ENCODE measurements around the gene FAM153A.
"Not testable (repeated sequence)": the region's sequence is repeated elsewhere in the genome, so short reads cannot be mapped to it uniquely, and the experiment has no call there.

The FAM153A gene

GRCh38 chr5:177771206-177771605 is 11.5 kb downstream of the FAM153A start:
- not testable (repeated sequence) for H2BK5ac ChIP-seq (ENCODE audit: low read depth, low read length, poor library complexity); H3K18ac ChIP-seq (ENCODE audit: low read length); H3K4me1 ChIP-seq (ENCODE audit: control insufficient read depth in 1 of 2, insufficient read depth in 2 of 2, low read length in 2 of 2); H2AK5ac ChIP-seq (ENCODE audit: low read length); H3K4me3 ChIP-seq (ENCODE audit: low read depth, low read length); H3K27ac ChIP-seq (ENCODE audit: low read depth, low read length); H2AFZ ChIP-seq (ENCODE audit: insufficient read depth, low read length, poor library complexity); H3K27me3 ChIP-seq (ENCODE audit: insufficient read depth, low read length); H3K9ac ChIP-seq (ENCODE audit: low read length); H3K79me2 ChIP-seq (ENCODE audit: control insufficient read depth, insufficient read depth, low read length, poor library complexity); H3K14ac ChIP-seq (ENCODE audit: low read length); H3K36me3 ChIP-seq (ENCODE audit: control insufficient read depth in 1 of 2, insufficient read depth in 2 of 2, low read length in 2 of 2); H3K4ac ChIP-seq (ENCODE audit: low read depth, low read length); H4K12ac ChIP-seq (ENCODE audit: low read depth, low read length); H2BK120ac ChIP-seq (ENCODE audit: insufficient read depth, low read length, poor library complexity); H3K9me3 ChIP-seq (ENCODE audit: insufficient read depth, low read depth, low read length); H4K8ac ChIP-seq (ENCODE audit: low read depth, low read length); H2BK12ac ChIP-seq (ENCODE audit: low read length); DNase-seq; H3K4me2 ChIP-seq (ENCODE audit: low read length); H4K91ac ChIP-seq (ENCODE audit: low read depth, low read length); H3K79me1 ChIP-seq (ENCODE audit: low read length); H3K23ac ChIP-seq (ENCODE audit: low read length)
- WGBS (ENCODE audit: extremely low coverage, insufficient coverage, insufficient read length), result no CpG with 5 or more reads among the region's 3 CpGs

GRCh38 chr5:177770646-177771045 is 12.1 kb downstream of the FAM153A start:
- not testable (repeated sequence) for H3K14ac ChIP-seq (ENCODE audit: low read length); H3K79me1 ChIP-seq (ENCODE audit: low read length); H3K4ac ChIP-seq (ENCODE audit: low read depth, low read length); H4K8ac ChIP-seq (ENCODE audit: low read depth, low read length); H3K4me1 ChIP-seq (ENCODE audit: control insufficient read depth in 1 of 2, insufficient read depth in 2 of 2, low read length in 2 of 2); H3K18ac ChIP-seq (ENCODE audit: low read length); H4K12ac ChIP-seq (ENCODE audit: low read depth, low read length); H2BK120ac ChIP-seq (ENCODE audit: insufficient read depth, low read length, poor library complexity); H3K79me2 ChIP-seq (ENCODE audit: control insufficient read depth, insufficient read depth, low read length, poor library complexity); H4K91ac ChIP-seq (ENCODE audit: low read depth, low read length); H2AK5ac ChIP-seq (ENCODE audit: low read length); H3K9ac ChIP-seq (ENCODE audit: low read length); H3K23ac ChIP-seq (ENCODE audit: low read length); H3K9me3 ChIP-seq (ENCODE audit: insufficient read depth, low read depth, low read length); H3K4me2 ChIP-seq (ENCODE audit: low read length); H2BK5ac ChIP-seq (ENCODE audit: low read depth, low read length, poor library complexity); H3K27me3 ChIP-seq (ENCODE audit: insufficient read depth, low read length); H3K4me3 ChIP-seq (ENCODE audit: low read depth, low read length); DNase-seq; H3K27ac ChIP-seq (ENCODE audit: low read depth, low read length); H2AFZ ChIP-seq (ENCODE audit: insufficient read depth, low read length, poor library complexity); H2BK12ac ChIP-seq (ENCODE audit: low read length); H3K36me3 ChIP-seq (ENCODE audit: control insufficient read depth in 1 of 2, insufficient read depth in 2 of 2, low read length in 2 of 2)
- WGBS (ENCODE audit: extremely low coverage, insufficient coverage, insufficient read length), result no CpG with 5 or more reads among the region's 2 CpGs

- not testable (repeated sequence) for H3K79me1 ChIP-seq (ENCODE audit: low read length); H3K27me3 ChIP-seq (ENCODE audit: insufficient read depth, low read length); H3K14ac ChIP-seq (ENCODE audit: low read length); H3K4me3 ChIP-seq (ENCODE audit: low read depth, low read length); DNase-seq; H3K4me1 ChIP-seq (ENCODE audit: control insufficient read depth in 1 of 2, insufficient read depth in 2 of 2, low read length in 2 of 2); H3K4ac ChIP-seq (ENCODE audit: low read depth, low read length); H2BK5ac ChIP-seq (ENCODE audit: low read depth, low read length, poor library complexity); H3K79me2 ChIP-seq (ENCODE audit: control insufficient read depth, insufficient read depth, low read length, poor library complexity); H2BK120ac ChIP-seq (ENCODE audit: insufficient read depth, low read length, poor library complexity); H3K36me3 ChIP-seq (ENCODE audit: control insufficient read depth in 1 of 2, insufficient read depth in 2 of 2, low read length in 2 of 2); H3K9ac ChIP-seq (ENCODE audit: low read length); H3K18ac ChIP-seq (ENCODE audit: low read length); H3K4me2 ChIP-seq (ENCODE audit: low read length); H2AK5ac ChIP-seq (ENCODE audit: low read length); H2BK12ac ChIP-seq (ENCODE audit: low read length); H4K8ac ChIP-seq (ENCODE audit: low read depth, low read length); H4K12ac ChIP-seq (ENCODE audit: low read depth, low read length); H3K27ac ChIP-seq (ENCODE audit: low read depth, low read length); H4K91ac ChIP-seq (ENCODE audit: low read depth, low read length); H3K9me3 ChIP-seq (ENCODE audit: insufficient read depth, low read depth, low read length); H3K23ac ChIP-seq (ENCODE audit: low read length); H2AFZ ChIP-seq (ENCODE audit: insufficient read depth, low read length, poor library complexity)
- no CpG with 5 or more reads among the region's 15 CpGs for WGBS (ENCODE audit: extremely low coverage, insufficient coverage, insufficient read length)
Measured at GRCh38 chr5:177763737-177764508, 18.8 kb downstream of the FAM153A start.

GRCh38 chr5:177760954-177761353 is 21.7 kb downstream of the FAM153A start:
- not testable (repeated sequence) for H3K4me3 ChIP-seq (ENCODE audit: low read depth, low read length); H3K4ac ChIP-seq (ENCODE audit: low read depth, low read length); H3K18ac ChIP-seq (ENCODE audit: low read length); H4K8ac ChIP-seq (ENCODE audit: low read depth, low read length); H2BK12ac ChIP-seq (ENCODE audit: low read length); H2AFZ ChIP-seq (ENCODE audit: insufficient read depth, low read length, poor library complexity); H3K27ac ChIP-seq (ENCODE audit: low read depth, low read length); H4K12ac ChIP-seq (ENCODE audit: low read depth, low read length); H2BK5ac ChIP-seq (ENCODE audit: low read depth, low read length, poor library complexity); H3K79me2 ChIP-seq (ENCODE audit: control insufficient read depth, insufficient read depth, low read length, poor library complexity); H3K36me3 ChIP-seq (ENCODE audit: control insufficient read depth in 1 of 2, insufficient read depth in 2 of 2, low read length in 2 of 2); H3K14ac ChIP-seq (ENCODE audit: low read length); H3K23ac ChIP-seq (ENCODE audit: low read length); H3K4me1 ChIP-seq (ENCODE audit: control insufficient read depth in 1 of 2, insufficient read depth in 2 of 2, low read length in 2 of 2); H4K91ac ChIP-seq (ENCODE audit: low read depth, low read length); H2AK5ac ChIP-seq (ENCODE audit: low read length); H3K79me1 ChIP-seq (ENCODE audit: low read length); H3K4me2 ChIP-seq (ENCODE audit: low read length); H3K9me3 ChIP-seq (ENCODE audit: insufficient read depth, low read depth, low read length); DNase-seq; H3K9ac ChIP-seq (ENCODE audit: low read length); H3K27me3 ChIP-seq (ENCODE audit: insufficient read depth, low read length); H2BK120ac ChIP-seq (ENCODE audit: insufficient read depth, low read length, poor library complexity)
- WGBS (ENCODE audit: extremely low coverage, insufficient coverage, insufficient read length), result no CpG with 5 or more reads among the region's 8 CpGs

Measured in trophoblast cell (in vitro differentiated cells and primary cell).